ENCODE results near the gene SDK2. TPM values are rescaled to one million over a fixed set of nuclear protein-coding genes. Genes with fewer than 3 reads are reported as not detected.

SDK2 gene
- polyA plus RNA-seq, 1 experiment: 0.04 TPM

DNA sequence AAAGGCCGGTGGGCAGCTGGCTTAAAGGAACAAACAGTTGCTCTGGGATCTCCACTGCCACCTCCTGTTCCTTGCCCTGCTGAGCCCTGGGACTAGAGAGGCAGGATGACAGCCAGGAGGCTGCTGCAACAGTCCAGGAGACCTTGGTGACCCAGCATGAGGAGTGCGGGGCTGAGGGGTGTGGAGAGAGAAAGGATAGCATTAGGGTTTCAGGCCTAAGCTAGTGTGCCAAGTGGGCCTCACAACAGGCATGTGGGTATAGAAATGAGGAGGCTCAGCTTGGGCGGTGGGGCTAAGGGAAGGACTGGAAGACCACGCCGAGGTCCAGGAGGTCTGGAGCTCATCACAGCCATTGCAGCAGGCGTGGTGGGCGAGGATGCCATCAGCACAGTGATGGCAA is 39.8 kb downstream of the SDK2 start:
- H3K36me3 ChIP-seq (ENCODE audit: control insufficient read depth, insufficient read depth, low read length): no peaks in the 10 kb centered on the region
- no peak for DNase-seq (ENCODE audit: low read depth)
- TF ChIP-seq, protein P1, sequence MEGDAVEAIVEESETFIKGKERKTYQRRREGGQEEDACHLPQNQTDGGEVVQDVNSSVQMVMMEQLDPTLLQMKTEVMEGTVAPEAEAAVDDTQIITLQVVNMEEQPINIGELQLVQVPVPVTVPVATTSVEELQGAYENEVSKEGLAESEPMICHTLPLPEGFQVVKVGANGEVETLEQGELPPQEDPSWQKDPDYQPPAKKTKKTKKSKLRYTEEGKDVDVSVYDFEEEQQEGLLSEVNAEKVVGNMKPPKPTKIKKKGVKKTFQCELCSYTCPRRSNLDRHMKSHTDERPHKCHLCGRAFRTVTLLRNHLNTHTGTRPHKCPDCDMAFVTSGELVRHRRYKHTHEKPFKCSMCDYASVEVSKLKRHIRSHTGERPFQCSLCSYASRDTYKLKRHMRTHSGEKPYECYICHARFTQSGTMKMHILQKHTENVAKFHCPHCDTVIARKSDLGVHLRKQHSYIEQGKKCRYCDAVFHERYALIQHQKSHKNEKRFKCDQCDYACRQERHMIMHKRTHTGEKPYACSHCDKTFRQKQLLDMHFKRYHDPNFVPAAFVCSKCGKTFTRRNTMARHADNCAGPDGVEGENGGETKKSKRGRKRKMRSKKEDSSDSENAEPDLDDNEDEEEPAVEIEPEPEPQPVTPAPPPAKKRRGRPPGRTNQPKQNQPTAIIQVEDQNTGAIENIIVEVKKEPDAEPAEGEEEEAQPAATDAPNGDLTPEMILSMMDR (IDR thresholded peaks at IDR 0.05; ENCODE audit: insufficient read depth, low read depth, low read length): no peak
- CTCF ChIA-PET: no interaction called here
- no peaks in the 10 kb centered on the region for H3K27me3 ChIP-seq (ENCODE audit: control insufficient read depth, insufficient read depth, low read length)
- POLR2A ChIA-PET: no interaction called here
- H3K4me3 ChIP-seq (ENCODE audit: low read depth, low read length): no peak overlapping the region

DNA sequence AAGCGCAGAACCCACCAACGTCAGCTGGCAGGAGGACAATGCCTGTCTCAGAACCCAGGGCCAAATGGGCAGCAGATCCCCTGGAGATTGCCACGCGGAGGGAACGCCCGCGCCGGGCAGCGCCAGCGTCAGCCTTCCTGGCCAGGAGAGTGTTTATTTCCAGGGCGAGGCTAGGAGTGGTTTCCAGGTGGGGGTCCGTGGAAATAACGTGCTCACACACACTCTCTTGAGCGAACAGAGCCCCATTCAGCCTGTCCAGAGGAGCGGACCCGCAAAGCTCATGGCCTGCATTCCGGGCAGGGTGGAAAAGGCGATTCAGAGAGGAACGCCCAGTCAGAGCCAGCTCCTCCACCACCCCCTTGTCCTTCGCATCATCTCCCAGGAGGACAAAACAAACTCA is 40.3 kb downstream of the SDK2 start:
- POLR2A ChIA-PET: no interaction called here
- CTCF ChIA-PET: no interaction called here
- TF ChIP-seq, protein P1 (IDR thresholded peaks at IDR 0.05; ENCODE audit: insufficient read depth, low read depth, low read length): no peak

DNA sequence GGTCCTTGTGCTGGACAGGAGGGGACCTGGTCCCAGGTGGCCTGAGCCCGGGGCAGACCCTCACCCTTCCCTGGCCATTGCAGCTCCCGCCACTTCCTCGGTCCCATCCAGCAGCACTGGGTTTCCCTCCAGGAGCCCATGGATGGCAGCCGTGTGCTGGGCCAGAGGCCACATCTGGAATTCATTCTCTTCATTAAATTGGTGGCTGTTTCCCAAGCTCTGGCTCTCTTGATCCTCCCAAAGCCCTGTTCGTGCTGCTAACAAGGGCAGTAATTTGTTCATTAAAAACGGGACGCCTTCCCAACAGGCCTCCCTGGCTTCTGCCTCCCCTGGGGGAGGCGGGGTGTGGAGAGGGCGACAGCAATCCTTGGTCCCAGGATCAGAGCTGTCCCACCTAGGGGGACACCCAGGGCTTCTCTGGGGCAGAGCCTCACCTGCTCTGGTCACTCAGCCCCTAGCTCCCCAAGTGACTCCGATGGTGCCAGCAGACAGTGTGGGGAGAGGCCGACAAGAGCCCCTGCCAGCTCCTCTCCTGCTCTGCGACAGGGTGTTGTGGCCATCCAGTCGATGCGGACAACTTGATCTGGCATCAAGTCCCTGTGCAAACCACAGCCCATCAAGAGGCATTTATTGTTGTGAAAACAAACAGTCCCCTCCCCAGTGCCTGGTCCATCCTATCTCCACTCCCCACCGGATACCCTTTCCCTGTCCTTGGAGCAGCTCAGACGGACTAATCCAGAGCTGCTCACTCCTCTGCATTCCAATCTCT is 44.0 kb downstream of the SDK2 start:
- ChIA-PET POLR2A (no interaction called here), CTCF (no interaction called here)
- Histone ChIP-seq H3K36me3 (ENCODE audit: control insufficient read depth, insufficient read depth, low read length) (no peaks in the 10 kb centered on the region), H3K27me3 (ENCODE audit: control insufficient read depth, insufficient read depth, low read length) (no peaks in the 10 kb centered on the region), H3K4me3 (ENCODE audit: low read depth, low read length) (no peak overlapping the region)
- no peak for DNase-seq (ENCODE audit: low read depth)
- TF ChIP-seq, protein P1 (IDR thresholded peaks at IDR 0.05; ENCODE audit: insufficient read depth, low read depth, low read length): no peak

More for the DNA sequence above, 40.3 kb downstream of the SDK2 start:
- Histone ChIP-seq H3K4me3 (ENCODE audit: low read depth, low read length) (no peak overlapping the region), H3K36me3 (ENCODE audit: control insufficient read depth, insufficient read depth, low read length) (no peaks in the 10 kb centered on the region), H3K27me3 (ENCODE audit: control insufficient read depth, insufficient read depth, low read length) (no peaks in the 10 kb centered on the region)
- DNase-seq (ENCODE audit: low read depth): no peak

DNA sequence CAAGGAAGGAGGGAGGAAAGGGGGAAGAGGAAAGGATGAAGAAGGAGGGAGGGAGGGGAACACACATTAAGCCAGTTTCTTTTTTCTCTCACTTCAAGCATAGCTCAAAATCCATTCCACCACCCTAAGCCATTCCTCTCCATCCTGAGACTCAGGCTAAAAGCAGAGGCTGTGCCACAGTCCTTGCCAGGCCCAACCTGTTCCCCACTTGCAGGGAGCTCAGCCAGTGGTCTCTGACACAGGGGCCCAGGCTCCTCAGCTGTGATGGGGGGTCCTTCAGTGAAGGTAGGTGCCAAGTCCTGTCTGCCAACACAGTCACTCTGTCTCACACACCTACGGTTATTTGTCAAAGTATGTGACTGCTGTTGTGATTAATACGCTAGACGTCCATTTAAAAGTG is 44.6 kb downstream of the SDK2 start:
- POLR2A ChIA-PET: no interaction called here
- Histone ChIP-seq H3K4me3 (ENCODE audit: low read depth, low read length) (no peak overlapping the region), H3K27me3 (ENCODE audit: control insufficient read depth, insufficient read depth, low read length) (no peaks in the 10 kb centered on the region), H3K36me3 (ENCODE audit: control insufficient read depth, insufficient read depth, low read length) (no peaks in the 10 kb centered on the region)
- TF ChIP-seq, protein P1 (IDR thresholded peaks at IDR 0.05; ENCODE audit: insufficient read depth, low read depth, low read length): no peak
- DNase-seq (ENCODE audit: low read depth): no peak
- CTCF ChIA-PET: no interaction called here

DNA sequence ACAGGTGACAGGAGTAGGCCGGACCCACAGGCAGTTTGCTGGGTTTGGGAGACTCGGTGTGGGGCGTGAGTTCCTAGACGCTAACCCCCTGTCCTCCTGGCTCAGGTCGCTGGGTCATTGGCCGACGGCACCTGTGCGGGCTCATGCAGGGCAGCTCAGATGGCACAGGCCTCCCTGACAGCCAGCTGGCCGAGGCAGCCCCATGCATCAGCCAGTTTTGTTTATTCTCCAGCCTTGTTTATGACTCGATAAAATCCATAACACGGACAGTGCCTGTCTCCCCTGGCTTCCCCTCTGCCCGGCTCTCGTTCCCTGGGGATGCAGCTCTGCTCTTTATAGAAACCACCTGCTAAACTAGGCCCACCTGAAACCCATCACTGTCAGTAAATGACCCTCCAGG is 46.0 kb downstream of the SDK2 start:
- CTCF ChIA-PET: no interaction called here
- Histone ChIP-seq H3K4me3 (ENCODE audit: low read depth, low read length) (no peak overlapping the region), H3K27me3 (ENCODE audit: control insufficient read depth, insufficient read depth, low read length) (no peaks in the 10 kb centered on the region), H3K36me3 (ENCODE audit: control insufficient read depth, insufficient read depth, low read length) (no peaks in the 10 kb centered on the region)
- no peak for DNase-seq (ENCODE audit: low read depth)
- TF ChIP-seq, protein P1 (IDR thresholded peaks at IDR 0.05; ENCODE audit: insufficient read depth, low read depth, low read length): no peak
- POLR2A ChIA-PET: no interaction called here
